ENCODE data around the gene OLIG3.

- TF ChIP-seq CTCF (IDR thresholded peaks at IDR 0.05) (no peak), POLR2A (IDR thresholded peaks at IDR 0.05) (no peak), EP300 (IDR thresholded peaks at IDR 0.05) (no peak)
These were observed 36.2 kb upstream of the OLIG3 start for GRCh38 chr6:137530404-137530803.

Measured in ovary (tissue), 3 donors.